Neural progenitor cell (in vitro differentiated cells): ENCODE measurements around the gene MED4. TPM values are rescaled to one million over a fixed set of nuclear protein-coding genes. Genes with fewer than 3 reads are reported as not detected.

Experiments
- DNase-seq: peaks from one replicate; pipeline ENCODE4 v3.0.0-alpha.2; 2016; ENCODE audit warnings: low spot score
- H2AFZ ChIP-seq: fragments of 200-600 bp; sonication (generic); replicated peaks from 2 replicates; pipeline ENCODE4 v1.6.1; 2016; ENCODE audit warnings: antibody characterized with exemption
- H3F3A ChIP-seq: fragments of 200-600 bp; sonication (generic); 2 replicates; pipeline ENCODE4 v1.6.1; 2016; ENCODE audit warnings: antibody characterized with exemption, low read depth
- H3K27ac ChIP-seq: fragments of 200-600 bp; sonication (generic); 2 replicates; pipeline ENCODE4 v1.5.1; 2016; ENCODE audit warnings: mild to moderate bottlenecking
- H3K27me3 ChIP-seq: fragments of 200-600 bp; sonication (generic); 2 replicates; pipeline ENCODE4 v1.6.1; 2016; ENCODE audit warnings: mild to moderate bottlenecking, moderate library complexity
- H3K36me3 ChIP-seq: fragments of 200-600 bp; sonication (generic); 2 replicates; pipeline ENCODE4 v1.5.1; 2016
- H3K4me1 ChIP-seq: fragments of 200-600 bp; sonication (generic); 2 replicates; pipeline ENCODE4 v1.6.1; 2016; ENCODE audit warnings: mixed run types
- H3K4me2 ChIP-seq: fragments of 200-600 bp; sonication (generic); 2 replicates; pipeline ENCODE4 v1.6.1; 2016
- H3K4me3 ChIP-seq: fragments of 200-600 bp; sonication (generic); 2 replicates; pipeline ENCODE4 v1.5.1; 2016
- H3K79me2 ChIP-seq: fragments of 200-600 bp; sonication (generic); 2 replicates; pipeline ENCODE4 v1.6.1; 2016; ENCODE audit warnings: low read depth
- H3K9ac ChIP-seq: fragments of 200-600 bp; sonication (generic); 2 replicates; pipeline ENCODE4 v1.6.1; 2016
- H3K9me3 ChIP-seq: fragments of 200-600 bp; sonication (generic); 2 replicates; pipeline ENCODE4 v1.5.1; 2016; ENCODE audit warnings: low read depth
- H4K20me1 ChIP-seq: fragments of 200-600 bp; sonication (generic); 2 replicates; pipeline ENCODE4 v1.6.1; 2016; ENCODE audit warnings: low read depth
- H3K27ac Mint-ChIP-seq: 3 replicates; pipeline ENCODE4 v1.8.0; 2021; ENCODE audit warnings: mixed read lengths
- H3K27me3 Mint-ChIP-seq: 2 replicates; pipeline ENCODE4 v1.8.0; 2022; ENCODE audit warnings: low read depth, mild to moderate bottlenecking, inconsistent platforms, moderate library complexity, mixed read lengths; ENCODE audit not compliant: insufficient read depth
- H3K36me3 Mint-ChIP-seq: 3 replicates; pipeline ENCODE4 v1.8.0; 2021; ENCODE audit warnings: mixed read lengths
- H3K4me1 Mint-ChIP-seq: 3 replicates; pipeline ENCODE4 v1.8.0; 2021; ENCODE audit warnings: mixed read lengths
- H3K4me3 Mint-ChIP-seq: 3 replicates; pipeline ENCODE4 v1.8.0; 2021; ENCODE audit warnings: mild to moderate bottlenecking, moderate library complexity, mixed read lengths
- H3K9me3 Mint-ChIP-seq: 3 replicates; pipeline ENCODE4 v1.8.0; 2020; ENCODE audit warnings: mixed read lengths
- EZH2 ChIP-seq: fragments of 200-600 bp; sonication (generic); IDR thresholded peaks from 2 replicates; pipeline ENCODE4 v1.6.1; 2017; ENCODE audit warnings: antibody characterized with exemption, mild to moderate bottlenecking, moderate library complexity
- EZH2phosphoT487 ChIP-seq: fragments of 200-600 bp; sonication (generic); IDR thresholded peaks from 2 replicates; pipeline ENCODE4 v1.6.1; 2017; ENCODE audit warnings: antibody characterized with exemption
- total RNA-seq: library from RNA; depleted of rRNA; stranded (reverse); fragments of >200 nt; gene quantifications from 2 replicates; pipeline ENCODE4 v1.2.3, GENCODE V29; 2015; ENCODE audit warnings: low replicate concordance
- TF ChIP-seq, protein P1 (sequence below): fragments of 200-600 bp; sonication (generic); IDR thresholded peaks from 2 replicates; pipeline ENCODE4 v1.5.1; 2017; ENCODE audit warnings: antibody characterized with exemption, mild to moderate bottlenecking

Gene MED4
- total RNA-seq, 1 donor from 2014 or later = 65.9 TPM

- Histone ChIP-seq H3K9me3 (no peaks in the 10 kb centered on the region), H4K20me1 (no peaks in the 10 kb centered on the region), H3F3A (no peaks in the 10 kb centered on the region), H3K27me3 (no peaks in the 10 kb centered on the region), H3K4me1 (no peaks in the 10 kb centered on the region), H3K4me2 (no peak overlapping the region), H3K27ac (no peak overlapping the region), H2AFZ (no peak overlapping the region), H3K36me3 (no peaks in the 10 kb centered on the region), H3K9ac (no peak overlapping the region), H3K4me3 (no peak overlapping the region), H3K79me2 (no peaks in the 10 kb centered on the region)
- Mint-ChIP-seq H3K4me3 (no peak overlapping the region), H3K27ac (no peak overlapping the region), H3K36me3 (no peaks in the 10 kb centered on the region), H3K9me3 (no peaks in the 10 kb centered on the region), H3K27me3 (peaks cover 4% of the 10 kb centered on the region), H3K4me1 (no peaks in the 10 kb centered on the region)
- no peak for DNase-seq
- TF ChIP-seq EZH2phosphoT487 (no peak), EZH2 (no peak)
- TF ChIP-seq, protein P1, sequence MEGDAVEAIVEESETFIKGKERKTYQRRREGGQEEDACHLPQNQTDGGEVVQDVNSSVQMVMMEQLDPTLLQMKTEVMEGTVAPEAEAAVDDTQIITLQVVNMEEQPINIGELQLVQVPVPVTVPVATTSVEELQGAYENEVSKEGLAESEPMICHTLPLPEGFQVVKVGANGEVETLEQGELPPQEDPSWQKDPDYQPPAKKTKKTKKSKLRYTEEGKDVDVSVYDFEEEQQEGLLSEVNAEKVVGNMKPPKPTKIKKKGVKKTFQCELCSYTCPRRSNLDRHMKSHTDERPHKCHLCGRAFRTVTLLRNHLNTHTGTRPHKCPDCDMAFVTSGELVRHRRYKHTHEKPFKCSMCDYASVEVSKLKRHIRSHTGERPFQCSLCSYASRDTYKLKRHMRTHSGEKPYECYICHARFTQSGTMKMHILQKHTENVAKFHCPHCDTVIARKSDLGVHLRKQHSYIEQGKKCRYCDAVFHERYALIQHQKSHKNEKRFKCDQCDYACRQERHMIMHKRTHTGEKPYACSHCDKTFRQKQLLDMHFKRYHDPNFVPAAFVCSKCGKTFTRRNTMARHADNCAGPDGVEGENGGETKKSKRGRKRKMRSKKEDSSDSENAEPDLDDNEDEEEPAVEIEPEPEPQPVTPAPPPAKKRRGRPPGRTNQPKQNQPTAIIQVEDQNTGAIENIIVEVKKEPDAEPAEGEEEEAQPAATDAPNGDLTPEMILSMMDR = no peak
Observed at GRCh38 chr13:48120241-48120640, 25.3 kb upstream of the MED4 start.

- TF ChIP-seq, protein P1 = no peak
- TF ChIP-seq EZH2 (no peak), EZH2phosphoT487 (no peak)
- H3K4me1 Mint-ChIP-seq = no peaks in the 10 kb centered on the region
- H3K9me3 Mint-ChIP-seq = no peaks in the 10 kb centered on the region
- H3K4me1 ChIP-seq = no peaks in the 10 kb centered on the region
- H2AFZ ChIP-seq = no peak overlapping the region
- no peaks in the 10 kb centered on the region for H3K36me3 Mint-ChIP-seq
- H3K27ac Mint-ChIP-seq = no peak overlapping the region
- H3K27me3 ChIP-seq = no peaks in the 10 kb centered on the region
- H4K20me1 ChIP-seq = no peaks in the 10 kb centered on the region
- no peaks in the 10 kb centered on the region for H3K36me3 ChIP-seq
- DNase-seq = no peak
- no peaks in the 10 kb centered on the region for H3K79me2 ChIP-seq
- H3K27me3 Mint-ChIP-seq = peaks cover 4% of the 10 kb centered on the region
- H3K4me3 ChIP-seq = no peak overlapping the region
- H3K9ac ChIP-seq = no peak overlapping the region
- no peak overlapping the region for H3K27ac ChIP-seq
- no peaks in the 10 kb centered on the region for H3K9me3 ChIP-seq
- no peaks in the 10 kb centered on the region for H3F3A ChIP-seq
- H3K4me3 Mint-ChIP-seq = no peak overlapping the region
- no peak overlapping the region for H3K4me2 ChIP-seq
Observed at GRCh38 chr13:48118030-48118429, 23.1 kb upstream of the MED4 start.

- TF ChIP-seq EZH2 = no peak
- TF ChIP-seq, protein P1 = no peak
- TF ChIP-seq EZH2phosphoT487 = no peak
- Histone ChIP-seq H3K4me1 (no peaks in the 10 kb centered on the region), H3K9ac (no peak overlapping the region), H2AFZ (no peak overlapping the region), H4K20me1 (no peaks in the 10 kb centered on the region), H3K4me3 (no peak overlapping the region), H3F3A (no peaks in the 10 kb centered on the region), H3K27ac (no peak overlapping the region), H3K79me2 (no peaks in the 10 kb centered on the region), H3K9me3 (no peaks in the 10 kb centered on the region), H3K36me3 (no peaks in the 10 kb centered on the region), H3K4me2 (no peak overlapping the region), H3K27me3 (no peaks in the 10 kb centered on the region)
- Mint-ChIP-seq H3K4me3 (no peak overlapping the region), H3K27me3 (peaks cover 4% of the 10 kb centered on the region), H3K27ac (no peak overlapping the region), H3K4me1 (no peaks in the 10 kb centered on the region), H3K36me3 (no peaks in the 10 kb centered on the region), H3K9me3 (no peaks in the 10 kb centered on the region)
- no peak for DNase-seq
Observed at GRCh38 chr13:48116808-48117207, 21.9 kb upstream of the MED4 start.
